Ishikawa (cell line): ENCODE measurements around the gene MCAT.

Experiments
- CEBPB ChIP-seq: IDR thresholded peaks from 2 replicates; pipeline ENCODE4 v1.6.1; 2012
- CREB1 ChIP-seq: IDR thresholded peaks from 2 replicates; pipeline ENCODE4 v1.6.1; 2012; ENCODE audit warnings: low read depth
- EGR1 ChIP-seq: IDR thresholded peaks from 2 replicates; pipeline ENCODE4 v1.6.1; 2012
- EP300 ChIP-seq: IDR thresholded peaks from 2 replicates; pipeline ENCODE4 v1.6.1; 2012; ENCODE audit warnings: borderline replicate concordance
- FOXM1 ChIP-seq: IDR thresholded peaks from 2 replicates; pipeline ENCODE4 v1.6.1; 2012; ENCODE audit warnings: low read depth, borderline replicate concordance
- NFIC ChIP-seq: IDR thresholded peaks from 2 replicates; pipeline ENCODE4 v1.6.1; 2012
- RAD21 ChIP-seq: IDR thresholded peaks from 2 replicates; pipeline ENCODE4 v1.6.1; 2012; ENCODE audit warnings: low read depth
- REST ChIP-seq: IDR thresholded peaks from 2 replicates; pipeline ENCODE4 v1.6.1; 2012; ENCODE audit warnings: low read depth, mild to moderate bottlenecking
- TAF1 ChIP-seq: IDR thresholded peaks from 2 replicates; pipeline ENCODE4 v1.6.1; 2012; ENCODE audit warnings: low read depth, mild to moderate bottlenecking
- TCF12 ChIP-seq: IDR thresholded peaks from 2 replicates; pipeline ENCODE4 v1.6.1; 2012; ENCODE audit warnings: low read depth
- TEAD4 ChIP-seq: IDR thresholded peaks from 2 replicates; pipeline ENCODE4 v1.6.1; 2012
- YY1 ChIP-seq: IDR thresholded peaks from 2 replicates; pipeline ENCODE4 v1.6.1; 2012; ENCODE audit warnings: low read depth
- ZBTB7A ChIP-seq: IDR thresholded peaks from 2 replicates; pipeline ENCODE4 v1.6.1; 2012; ENCODE audit warnings: low read depth
- TF ChIP-seq, protein P1 (sequence below): IDR thresholded peaks from 2 replicates; pipeline ENCODE4 v1.6.1; 2012
- TF ChIP-seq, protein P2 (sequence below): IDR thresholded peaks from 2 replicates; pipeline ENCODE4 v1.6.1; 2012

Gene MCAT

DNA sequence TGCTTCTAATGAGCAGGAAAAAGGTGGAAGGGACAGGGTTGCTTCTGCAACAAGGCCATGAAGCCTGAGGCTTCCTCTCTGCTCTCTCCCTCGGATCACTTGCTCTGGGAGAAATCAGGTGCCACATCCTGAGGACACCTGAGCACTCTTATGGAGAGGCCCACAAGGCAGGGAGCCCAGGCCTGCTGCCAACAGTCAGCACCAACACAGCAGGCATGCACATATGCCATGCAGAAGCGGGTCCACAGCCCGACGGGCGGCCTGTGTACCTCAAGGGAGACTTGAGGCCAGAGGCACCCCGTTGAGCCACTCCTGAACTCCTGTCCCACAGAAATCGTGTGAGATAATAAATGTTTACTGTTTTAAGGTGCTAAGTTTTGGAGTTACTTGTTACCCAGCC, 34.3 kb upstream of the MCAT start:
- TF ChIP-seq TCF12 (peak; percentile 39; the same call in 1 of the 2 replicates), NFIC (0 out of 2 replicates have a peak, but pooled peaks have one; percentile 25)
- TF ChIP-seq, protein P1, sequence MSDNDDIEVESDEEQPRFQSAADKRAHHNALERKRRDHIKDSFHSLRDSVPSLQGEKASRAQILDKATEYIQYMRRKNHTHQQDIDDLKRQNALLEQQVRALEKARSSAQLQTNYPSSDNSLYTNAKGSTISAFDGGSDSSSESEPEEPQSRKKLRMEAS = no peak

- TF ChIP-seq YY1 (no peak), EGR1 (no peak), FOXM1 (no peak), TEAD4 (no peak), TCF12 (no peak), TAF1 (no peak), CREB1 (no peak), REST (no peak), ZBTB7A (no peak), CEBPB (no peak), EP300 (no peak), RAD21 (no peak), NFIC (no peak)
- TF ChIP-seq, protein P1 = no peak
- TF ChIP-seq, protein P2, sequence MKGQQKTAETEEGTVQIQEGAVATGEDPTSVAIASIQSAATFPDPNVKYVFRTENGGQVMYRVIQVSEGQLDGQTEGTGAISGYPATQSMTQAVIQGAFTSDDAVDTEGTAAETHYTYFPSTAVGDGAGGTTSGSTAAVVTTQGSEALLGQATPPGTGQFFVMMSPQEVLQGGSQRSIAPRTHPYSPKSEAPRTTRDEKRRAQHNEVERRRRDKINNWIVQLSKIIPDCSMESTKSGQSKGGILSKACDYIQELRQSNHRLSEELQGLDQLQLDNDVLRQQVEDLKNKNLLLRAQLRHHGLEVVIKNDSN = no peak
Observed at GRCh38 chr22:43176090-43176489, 32.9 kb upstream of the MCAT start.

GRCh38 chr22:43174941-43175531, 31.8 kb upstream of the MCAT start:
- peak; percentile 87 for TF ChIP-seq TCF12
- TF ChIP-seq NFIC = peak; percentile 76
- no peak for TF ChIP-seq TAF1
- TF ChIP-seq EGR1 = no peak
- no peak for TF ChIP-seq EP300
- TF ChIP-seq ZBTB7A = no peak
- no peak for TF ChIP-seq CREB1
- TF ChIP-seq, protein P2 = no peak
- no peak for TF ChIP-seq RAD21
- no peak for TF ChIP-seq FOXM1
- no peak for TF ChIP-seq REST
- peak; percentile 37; the same call in 1 of the 2 replicates for TF ChIP-seq TEAD4
- no peak for TF ChIP-seq CEBPB
- TF ChIP-seq YY1 = no peak

DNA sequence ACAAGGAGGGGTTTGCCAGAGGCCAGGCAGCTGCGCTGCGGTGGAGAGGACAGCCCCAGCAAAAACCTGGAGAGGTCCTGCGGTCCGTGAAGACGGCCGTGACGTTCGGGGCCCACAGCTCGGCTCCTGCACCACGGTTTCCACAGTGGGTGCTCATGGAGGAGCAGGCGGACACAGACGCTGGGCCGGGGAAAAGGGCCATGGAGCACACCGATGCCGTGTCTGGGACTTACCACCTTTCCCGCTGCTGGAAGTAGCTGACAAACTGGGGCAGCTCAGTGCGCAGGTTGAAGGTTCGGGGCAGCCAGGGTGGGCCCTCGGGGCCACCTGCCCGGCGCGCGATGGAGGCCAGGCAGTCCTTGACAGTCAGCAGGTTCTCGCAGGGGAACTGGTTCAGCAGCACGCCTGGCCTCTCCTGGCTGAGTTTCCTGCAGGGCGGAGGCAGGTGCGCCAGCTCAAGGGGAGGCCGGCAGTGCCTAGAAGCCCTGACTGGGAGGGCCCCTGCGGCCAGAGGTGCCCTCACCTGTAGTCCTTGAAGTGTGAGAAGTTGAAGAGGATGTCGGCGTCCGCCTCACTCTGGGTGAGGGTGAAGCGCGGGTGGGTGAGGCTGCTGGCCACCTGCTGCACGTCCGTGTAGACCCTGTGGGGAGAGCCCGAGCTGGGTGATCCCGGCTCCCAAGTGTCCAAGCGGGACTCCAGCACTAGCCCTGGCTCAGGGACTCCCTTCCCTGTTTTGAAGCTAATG, 30.9 kb upstream of the MCAT start:
- TF ChIP-seq TEAD4 (no peak), EGR1 (no peak), TAF1 (no peak), FOXM1 (no peak), REST (no peak), EP300 (no peak), CREB1 (no peak), ZBTB7A (no peak), RAD21 (no peak), NFIC (no peak)
- TF ChIP-seq, protein P1 = no peak
- TF ChIP-seq, protein P2 = no peak
